Prostate gland (tissue), 2 donors: Measurements from ENCODE around the gene PDE4D. TPM values are rescaled to one million over a fixed set of nuclear protein-coding genes. Genes with fewer than 3 reads are reported as not detected.

Experiments used
- DNase-seq: peaks from one replicate; pipeline ENCODE4 v3.0.0-alpha.2; 2019; ENCODE audit warnings: low spot score
- H3K27ac ChIP-seq, 2 donors: fragments of 200-600 bp; sonication (generic); 2 replicates each; pipeline ENCODE4 v1.5.1; 2017 to 2019
- H3K27me3 ChIP-seq: fragments of 200-600 bp; sonication (generic); replicated peaks from 2 replicates; pipeline ENCODE4 v1.5.1; 2019; ENCODE audit not compliant: insufficient read depth
- H3K36me3 ChIP-seq, 2 donors: fragments of 200-600 bp; sonication (generic); 1 replicate in 1 of 2; 2 replicates in 1 of 2; pipeline versions ENCODE4 v1.5.1 to v1.8.1; 2017 to 2019
- H3K4me1 ChIP-seq: fragments of 200-600 bp; sonication (generic); replicated peaks from 2 replicates; pipeline ENCODE4 v1.5.1; 2019
- H3K4me3 ChIP-seq, 2 donors: fragments of 200-600 bp; sonication (generic); 2 replicates each; pipeline ENCODE4 v1.5.1; 2017 to 2019
- H3K9me3 ChIP-seq: fragments of 200-600 bp; sonication (generic); 2 replicates; pipeline ENCODE4 v1.5.1; 2017
- CTCF ChIP-seq, 4 experiments: fragments of 200-600 bp in 2 of 4; fragments of 450-650 bp in 2 of 4; sonication (generic) in 2 of 4; IDR thresholded peaks; 1 replicate in 3 of 4; 2 replicates in 1 of 4; pipeline ENCODE4 v1.5.1; 2016 to 2019; ENCODE audit warnings: antibody characterized with exemption in 4 of 4, mild to moderate bottlenecking in 2 of 4, moderate library complexity in 2 of 4
- POLR2A ChIP-seq: fragments of 450-650 bp; IDR thresholded peaks from one replicate; pipeline ENCODE4 v1.6.1; 2016; ENCODE audit warnings: antibody characterized with exemption, mild to moderate bottlenecking
- POLR2AphosphoS5 ChIP-seq: sonication (generic); formaldehyde crosslinking; IDR thresholded peaks from one replicate; pipeline ENCODE4 v1.6.1; 2017; ENCODE audit warnings: antibody characterized with exemption
- WGBS: methylation state at CpG from one replicate; pipeline ENCODE4 v1.1.5; 2018; 5-methylcytosine and 5-hydroxymethylcytosine counted together
- intact Hi-C: fragments of 100-400 bp; cut with DNase I; formaldehyde crosslinking; loops from one replicate; pipeline ENCODE4 v1.14.2; 2022
- total RNA-seq, 2 donors: library from RNA; depleted of rRNA; stranded (reverse); fragments of >200 nt; gene quantifications; one replicate each; pipeline ENCODE4 v1.1.0, GENCODE V29; 2016

Gene PDE4D
- total RNA-seq, 2 donors from 2014 or later, result 64.2 to 75.6 TPM

GRCh38 chr5:59704936-59705335 is 188.6 kb downstream of the PDE4D start:
- WGBS, result 47% methylated on average over 1 of the region's 1 CpG
- intact Hi-C loops, result no loop called here

GRCh38 chr5:59703789-59704188 is 189.7 kb downstream of the PDE4D start:
- 89% methylated on average over 2 of the region's 2 CpGs for WGBS
- H3K27me3 ChIP-seq, result no peaks in the 10 kb centered on the region
- no peak for TF ChIP-seq POLR2AphosphoS5
- TF ChIP-seq CTCF (IDR thresholded peaks at IDR 0.05), result no peak
- TF ChIP-seq POLR2A, result no peak
- no peaks in the 10 kb centered on the region for H3K4me1 ChIP-seq
- DNase-seq, result no peak
- intact Hi-C loops, result no loop called here
- no peak overlapping the region for H3K4me3 ChIP-seq
- H3K36me3 ChIP-seq, result no peaks in the 10 kb centered on the region
- H3K9me3 ChIP-seq, result no peaks in the 10 kb centered on the region
- H3K27ac ChIP-seq, result no peak overlapping the region

More at GRCh38 chr5:59704936-59705335, 188.6 kb downstream of the PDE4D start:
- Histone ChIP-seq H3K9me3 (no peaks in the 10 kb centered on the region), H3K4me3 (no peak overlapping the region), H3K4me1 (no peaks in the 10 kb centered on the region), H3K27ac (no peak overlapping the region), H3K36me3 (no peaks in the 10 kb centered on the region), H3K27me3 (no peaks in the 10 kb centered on the region)
- no peak for DNase-seq
- TF ChIP-seq CTCF (IDR thresholded peaks at IDR 0.05) (no peak), POLR2AphosphoS5 (no peak), POLR2A (no peak)

- no peak overlapping the region for H3K4me3 ChIP-seq
- H3K36me3 ChIP-seq, result no peaks in the 10 kb centered on the region
- intact Hi-C loops, result no loop called here
- 94% methylated on average over 6 of the region's 6 CpGs for WGBS
- no peak for DNase-seq
- H3K9me3 ChIP-seq, result no peaks in the 10 kb centered on the region
- no peak for TF ChIP-seq CTCF (IDR thresholded peaks at IDR 0.05)
- no peak for TF ChIP-seq POLR2AphosphoS5
- no peak for TF ChIP-seq POLR2A
- H3K27ac ChIP-seq, result no peak overlapping the region
- no peaks in the 10 kb centered on the region for H3K4me1 ChIP-seq
- no peaks in the 10 kb centered on the region for H3K27me3 ChIP-seq
Measured at GRCh38 chr5:59698207-59699178, 195.0 kb downstream of the PDE4D start.

GRCh38 chr5:59694411-59694810 is 199.1 kb downstream of the PDE4D start:
- H3K36me3 ChIP-seq, result no peaks in the 10 kb centered on the region
- TF ChIP-seq POLR2A, result no peak
- no peak for TF ChIP-seq POLR2AphosphoS5
- TF ChIP-seq CTCF (IDR thresholded peaks at IDR 0.05), result no peak
- no peak overlapping the region for H3K27ac ChIP-seq
- no peak for DNase-seq
- intact Hi-C loops, result no loop called here
- no peaks in the 10 kb centered on the region for H3K4me1 ChIP-seq
- H3K4me3 ChIP-seq, result no peak overlapping the region
- WGBS, result 95% methylated on average over 4 of the region's 4 CpGs
- no peaks in the 10 kb centered on the region for H3K9me3 ChIP-seq
- no peaks in the 10 kb centered on the region for H3K27me3 ChIP-seq
